ENCODE data around the gene CDH23. TPM values are rescaled to one million over a fixed set of nuclear protein-coding genes. Genes with fewer than 3 reads are reported as not detected.

Gene CDH23
- total and polyA plus RNA-seq, 9 of the 15 experiments (the other 6 are each of a cell fraction or from before 2014, with no cell fraction given) = 0.18 to 1.2 (median 0.47) TPM

GRCh38 chr10:71799608-71800453 is 403.1 kb downstream of the CDH23 start:
- intact Hi-C loops (cut with micrococcal nuclease) = no loop called here
- no peak overlapping the region for H2AFZ ChIP-seq (ENCODE audit: low read depth, low read length)
- no TSS peak for BruUV-seq (replicated peaks)
- DNase-seq (ENCODE audit: extremely low read depth in 1 of 4, low spot score in 3 of 4) = no peak
- H3K4me2 ChIP-seq (ENCODE audit: insufficient read depth, low read length) = no peak overlapping the region
- TF ChIP-seq ZKSCAN8 (CRISPR knock-in tag; IDR thresholded peaks at IDR 0.05) (peak; percentile 98), ZNF316 (IDR thresholded peaks at IDR 0.05) (peak; percentile 43; the same call in 1 of the 2 replicates), MAFF (IDR thresholded peaks at IDR 0.05; ENCODE audit: low read length) (peak; percentile 12; the same call in 1 of the 2 replicates), SPI1 (IDR thresholded peaks at IDR 0.05; ENCODE audit: borderline replicate concordance, low read depth, low read length) (peak; percentile 57; the same call in 1 of the 2 replicates), ZNF77 (CRISPR knock-in tag; IDR thresholded peaks at IDR 0.05) (no peak)
- H3K27me3 ChIP-seq (ENCODE audit: control insufficient read depth in 2 of 2, insufficient read depth in 2 of 2, low read length in 2 of 2) = no peaks in the 10 kb centered on the region
- peaks cover 22 to 30% of the 10 kb centered on the region in 2 experiments for H3K4me1 ChIP-seq (replicated peaks in 1 of 2; ENCODE audit: control insufficient read depth in 2 of 2, insufficient read depth in 2 of 2, low read length in 2 of 2)
- in situ Hi-C loops (cut with MboI) = no loop called here
- no peaks in the 10 kb centered on the region for H3K79me2 ChIP-seq (ENCODE audit: control insufficient read depth, insufficient read depth, low read length)
- no peaks in the 10 kb centered on the region for H3K9me3 ChIP-seq (replicated peaks; ENCODE audit: control insufficient read depth, insufficient read depth, low read depth, low read length)
- H4K20me1 ChIP-seq (replicated peaks; ENCODE audit: control insufficient read depth, insufficient read depth, low read length) = no peaks in the 10 kb centered on the region
- H3K36me3 ChIP-seq (ENCODE audit: control insufficient read depth, insufficient read depth, low read length) = no peaks in the 10 kb centered on the region
- no peak for FAIRE-seq
- no peak for ATAC-seq
- H3K4me3 ChIP-seq = no peak overlapping the region
- 34% methylated on average over 3 of the region's 3 CpGs for WGBS (ENCODE audit: insufficient coverage, low coverage, missing lambda C conversion rate)
- POLR2A ChIA-PET = no interaction called here
- no peak overlapping the region for H3K27ac ChIP-seq (ENCODE audit: extremely low read depth, low read depth, low read length)
- CTCF ChIA-PET (ENCODE audit: low intra/inter-chr PET ratio) = no interaction called here
- H3K9me1 ChIP-seq (ENCODE audit: control insufficient read depth, insufficient read depth, low read length) = peaks cover 8% of the 10 kb centered on the region
- H3K9ac ChIP-seq (ENCODE audit: insufficient read depth in 1 of 2, low read depth in 2 of 2, low read length in 2 of 2) = peak overlapping the region in 1 of 2 experiments; percentile 24; a peak in 1 of 4 replicates

- intact Hi-C loops (cut with micrococcal nuclease) (no loop called here), in situ Hi-C loops (cut with MboI) (no loop called here)
- Histone ChIP-seq H2AFZ (ENCODE audit: low read depth, low read length) (no peak overlapping the region), H3K9ac (ENCODE audit: insufficient read depth in 1 of 2, low read depth in 2 of 2, low read length in 2 of 2) (no peak overlapping the region), H3K4me2 (ENCODE audit: insufficient read depth, low read length) (no peak overlapping the region), H4K20me1 (replicated peaks; ENCODE audit: control insufficient read depth, insufficient read depth, low read length) (no peaks in the 10 kb centered on the region), H3K79me2 (ENCODE audit: control insufficient read depth, insufficient read depth, low read length) (no peaks in the 10 kb centered on the region), H3K27me3 (ENCODE audit: control insufficient read depth in 2 of 2, insufficient read depth in 2 of 2, low read length in 2 of 2) (no peaks in the 10 kb centered on the region), H3K4me3 (no peak overlapping the region), H3K9me1 (ENCODE audit: control insufficient read depth, insufficient read depth, low read length) (peaks cover 11% of the 10 kb centered on the region), H3K9me3 (replicated peaks; ENCODE audit: control insufficient read depth, insufficient read depth, low read depth, low read length) (no peaks in the 10 kb centered on the region; the same call in 1 of the 2 replicates), H3K36me3 (ENCODE audit: control insufficient read depth, insufficient read depth, low read length) (no peaks in the 10 kb centered on the region), H3K27ac (ENCODE audit: extremely low read depth, low read depth, low read length) (no peak overlapping the region), H3K4me1 (replicated peaks in 1 of 2; ENCODE audit: control insufficient read depth in 2 of 2, insufficient read depth in 2 of 2, low read length in 2 of 2) (peaks cover 31 to 39% of the 10 kb centered on the region in 2 experiments)
- no TSS peak for BruUV-seq (replicated peaks)
- no peak for ATAC-seq
- CTCF ChIA-PET (ENCODE audit: low intra/inter-chr PET ratio) = no interaction called here
- POLR2A ChIA-PET = interaction anchor here (0.7 kb wide), 1 partner anchor 61 kb away, joined by 3 read pairs; no protein-coding TSS in a partner anchor
- no peak for FAIRE-seq
- WGBS (ENCODE audit: insufficient coverage, low coverage, missing lambda C conversion rate) = 49% methylated on average over 9 of the region's 9 CpGs
- TF ChIP-seq TAL1 (IDR thresholded peaks at IDR 0.05) (peak; percentile 6; the same call in 1 of the 2 replicates), ZNF165 (CRISPR knock-in tag; IDR thresholded peaks at IDR 0.05; ENCODE audit: borderline replicate concordance) (no peak)
- no peak for DNase-seq (ENCODE audit: extremely low read depth in 1 of 4, low spot score in 3 of 4)
Measured at GRCh38 chr10:71801361-71801760, 404.6 kb downstream of the CDH23 start.
